ENCODE results near the gene TARS2.

GRCh38 chr1:150484861-150485260, 2.4 kb upstream of the TARS2 start:
- TF ChIP-seq POLR2A (IDR thresholded peaks at IDR 0.05) = no peak
- TF ChIP-seq CTCF (IDR thresholded peaks at IDR 0.05) = no peak

Data from testis (tissue), 2 donors.